ENCODE data around the gene FHOD1. TPM values are rescaled to one million over a fixed set of nuclear protein-coding genes. Genes with fewer than 3 reads are reported as not detected.

Gene FHOD1
- total and polyA plus RNA-seq, 10 donors: 45.6 to 304 (median 147) TPM

- intact Hi-C loops (cut with DNase I; ENCODE audit: low total_unique reads): no loop called here
- Histone ChIP-seq H3K9me3 (no peaks in the 10 kb centered on the region), H3K27ac (peak overlapping the region in 6 of 8 donors; percentile 44 to 88 (median 78)), H3K4me1 (peaks cover 0 to 45% (median 21%) of the 10 kb centered on the region in 6 donors), H3K36me3 (peaks cover 0 to 11% (median 0%) of the 10 kb centered on the region in 6 donors), H3K27me3 (replicated peaks in 1 of 7) (peaks cover 0 to 4% (median 0%) of the 10 kb centered on the region in 7 donors), H3K4me3 (no peak overlapping the region)
- DNase-seq: peak; percentile 68
- TF ChIP-seq POLR2A (IDR thresholded peaks at IDR 0.05) (no peak), POLR2AphosphoS5 (IDR thresholded peaks at IDR 0.05) (peak in 1 of 3 donors; percentile 43)
- TF ChIP-seq, protein P1, sequence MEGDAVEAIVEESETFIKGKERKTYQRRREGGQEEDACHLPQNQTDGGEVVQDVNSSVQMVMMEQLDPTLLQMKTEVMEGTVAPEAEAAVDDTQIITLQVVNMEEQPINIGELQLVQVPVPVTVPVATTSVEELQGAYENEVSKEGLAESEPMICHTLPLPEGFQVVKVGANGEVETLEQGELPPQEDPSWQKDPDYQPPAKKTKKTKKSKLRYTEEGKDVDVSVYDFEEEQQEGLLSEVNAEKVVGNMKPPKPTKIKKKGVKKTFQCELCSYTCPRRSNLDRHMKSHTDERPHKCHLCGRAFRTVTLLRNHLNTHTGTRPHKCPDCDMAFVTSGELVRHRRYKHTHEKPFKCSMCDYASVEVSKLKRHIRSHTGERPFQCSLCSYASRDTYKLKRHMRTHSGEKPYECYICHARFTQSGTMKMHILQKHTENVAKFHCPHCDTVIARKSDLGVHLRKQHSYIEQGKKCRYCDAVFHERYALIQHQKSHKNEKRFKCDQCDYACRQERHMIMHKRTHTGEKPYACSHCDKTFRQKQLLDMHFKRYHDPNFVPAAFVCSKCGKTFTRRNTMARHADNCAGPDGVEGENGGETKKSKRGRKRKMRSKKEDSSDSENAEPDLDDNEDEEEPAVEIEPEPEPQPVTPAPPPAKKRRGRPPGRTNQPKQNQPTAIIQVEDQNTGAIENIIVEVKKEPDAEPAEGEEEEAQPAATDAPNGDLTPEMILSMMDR (IDR thresholded peaks at IDR 0.05 in 8 of 11, conservative IDR thresholded peaks at IDR 0.05 in 3 of 11): no peak
- 75 to 88% (median 80%) methylated on average over 11 of the region's 11 CpGs for WGBS, 5 donors
Observed at GRCh38 chr16:67256701-67257230, 9.5 kb upstream of the FHOD1 start.

DNA sequence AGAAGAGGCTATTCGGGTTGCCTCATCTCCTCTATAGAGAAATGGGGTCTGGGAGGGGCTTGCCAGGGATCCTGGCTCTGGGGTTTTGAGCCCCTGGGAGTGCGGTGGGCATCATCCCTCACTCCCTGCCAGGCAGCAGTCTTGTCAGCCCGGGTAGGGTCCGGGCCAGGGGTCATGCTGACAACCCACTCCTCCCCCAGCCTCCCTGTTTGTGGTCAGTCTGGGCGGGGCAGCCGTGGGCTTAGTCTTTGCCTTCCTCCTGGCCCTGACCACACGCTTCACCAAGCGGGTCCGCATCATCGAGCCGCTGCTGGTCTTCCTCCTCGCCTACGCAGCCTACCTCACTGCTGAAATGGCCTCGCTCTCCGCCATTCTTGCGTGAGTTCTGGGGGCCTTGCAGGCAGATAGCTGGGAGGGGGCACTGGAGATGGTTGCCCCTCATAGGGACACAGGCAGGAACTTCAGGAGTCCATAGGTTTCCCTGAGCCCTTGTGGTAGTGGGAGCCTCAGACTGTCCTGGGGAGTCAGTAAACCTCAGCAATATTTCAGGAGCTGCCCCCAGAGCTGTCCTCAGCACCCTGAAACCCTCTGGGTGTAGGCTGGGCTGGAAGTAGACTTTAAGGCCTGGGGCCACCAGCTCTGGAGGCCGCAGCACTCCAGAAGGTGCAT lies 8.4 kb upstream of the FHOD1 start:
- no peak overlapping the region for H3K4me3 ChIP-seq
- peaks cover 0 to 50% (median 20%) of the 10 kb centered on the region in 6 donors for H3K4me1 ChIP-seq
- 86 to 94% (median 90%) methylated on average over 13 to 17 of the region's 17 CpGs for WGBS, 5 donors
- H3K27ac ChIP-seq: peak overlapping the region in 6 of 8 donors; percentile 44 to 88 (median 78)
- intact Hi-C loops (cut with DNase I; ENCODE audit: low total_unique reads): no loop called here
- H3K36me3 ChIP-seq: peaks cover 0 to 11% (median 0%) of the 10 kb centered on the region in 6 donors
- H3K27me3 ChIP-seq (replicated peaks in 1 of 7): peaks cover 0 to 6% (median 0%) of the 10 kb centered on the region in 7 donors
- TF ChIP-seq POLR2A (IDR thresholded peaks at IDR 0.05): no peak
- TF ChIP-seq, protein P1 (IDR thresholded peaks at IDR 0.05 in 8 of 11, conservative IDR thresholded peaks at IDR 0.05 in 3 of 11): no peak
- no peak for TF ChIP-seq POLR2AphosphoS5 (IDR thresholded peaks at IDR 0.05)
- H3K9me3 ChIP-seq: no peaks in the 10 kb centered on the region
- peak; percentile 53 for DNase-seq

DNA sequence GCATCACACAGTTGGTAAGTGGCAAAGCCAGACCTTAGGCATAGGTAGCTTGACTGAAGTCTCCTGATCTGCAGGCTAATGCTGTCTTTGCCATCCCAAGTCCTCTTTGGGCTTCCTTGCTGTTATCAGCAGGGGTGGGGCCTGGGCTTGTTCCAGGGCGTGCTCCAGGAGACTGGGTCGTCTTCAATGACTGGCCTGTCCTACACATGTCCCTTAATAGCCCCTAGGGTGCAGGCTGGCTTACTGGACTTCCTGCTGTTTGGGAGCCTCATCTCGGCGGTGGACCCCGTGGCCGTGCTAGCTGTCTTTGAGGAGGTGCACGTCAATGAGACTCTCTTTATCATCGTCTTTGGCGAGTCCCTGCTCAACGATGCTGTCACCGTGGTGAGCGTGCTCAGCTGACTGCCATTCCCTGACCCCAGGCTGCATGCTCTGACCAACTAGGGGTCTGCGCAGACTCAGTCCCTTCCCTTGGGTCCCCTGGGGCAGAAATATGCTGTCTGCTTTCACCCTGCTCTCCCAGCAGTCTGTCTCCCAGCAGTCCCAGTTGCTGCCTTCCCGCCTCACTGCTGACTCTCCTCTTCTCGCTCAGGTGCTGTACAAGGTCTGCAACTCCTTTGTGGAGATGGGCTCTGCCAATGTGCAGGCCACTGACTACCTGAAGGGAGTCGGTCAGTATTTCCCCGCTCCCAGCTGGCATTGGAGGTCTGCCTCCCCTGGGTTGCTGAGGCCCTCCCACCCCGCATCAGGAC lies 7.7 kb upstream of the FHOD1 start:
- Histone ChIP-seq H3K4me3 (no peak overlapping the region), H3K27ac (peak overlapping the region in 3 of 8 donors; percentile 12 to 80 (median 79)), H3K9me3 (no peaks in the 10 kb centered on the region), H3K36me3 (peaks cover 0 to 11% (median 0%) of the 10 kb centered on the region in 6 donors), H3K27me3 (replicated peaks in 1 of 7) (peaks cover 0 to 13% (median 0%) of the 10 kb centered on the region in 7 donors), H3K4me1 (peaks cover 0 to 57% (median 18%) of the 10 kb centered on the region in 6 donors)
- WGBS, 5 donors: 85 to 95% (median 88%) methylated on average over 14 to 18 of the region's 18 CpGs
- intact Hi-C loops (cut with DNase I; ENCODE audit: low total_unique reads): no loop called here
- no peak for TF ChIP-seq POLR2AphosphoS5 (IDR thresholded peaks at IDR 0.05)
- TF ChIP-seq POLR2A (IDR thresholded peaks at IDR 0.05): no peak
- TF ChIP-seq, protein P1 (IDR thresholded peaks at IDR 0.05 in 8 of 11, conservative IDR thresholded peaks at IDR 0.05 in 3 of 11): no peak
- DNase-seq: peak; percentile 55

Data from spleen (tissue), 11 donors.